Ovary (tissue), 9 donors: ENCODE data around the gene GJB5. TPM values are rescaled to one million over a fixed set of nuclear protein-coding genes. Genes with fewer than 3 reads are reported as not detected.

Experiments
- DNase-seq, 5 donors: peaks; one replicate each; pipeline ENCODE4 v3.0.0-alpha.2; 2019 to 2020
- H3K27ac ChIP-seq, 2 donors: fragments of 200-600 bp; one replicate each; pipeline versions ENCODE4 v1.5.1 to v1.8.0; 2019 to 2022
- H3K27me3 ChIP-seq: fragments of 200-600 bp; one replicate; pipeline ENCODE4 v1.8.0; 2022
- H3K36me3 ChIP-seq: fragments of 200-600 bp; sonication (generic); one replicate; pipeline ENCODE4 v1.5.1; 2019
- H3K4me1 ChIP-seq: one replicate; pipeline ENCODE4 v1.8.1; 2013; ENCODE audit warnings: mild to moderate bottlenecking, moderate library complexity; ENCODE audit not compliant: insufficient read depth
- H3K4me3 ChIP-seq: fragments of 200-600 bp; sonication (generic); one replicate; pipeline ENCODE4 v1.5.1; 2017
- H3K9me3 ChIP-seq, 2 donors: fragments of 200-600 bp in 1 of 2; sonication (generic) in 1 of 2; one replicate each; pipeline versions ENCODE4 v1.5.1 to v1.8.1; 2013 to 2019; ENCODE audit warnings: mild to moderate bottlenecking in 1 of 2, moderate library complexity in 1 of 2
- CTCF ChIP-seq, 3 donors: fragments of 450-650 bp in 2 of 3; fragments of 200-600 bp in 1 of 3; IDR thresholded peaks; one replicate each; pipeline versions ENCODE4 v1.5.1 to v1.8.0; 2016 to 2022; ENCODE audit warnings: antibody characterized with exemption in 3 of 3, mild to moderate bottlenecking in 1 of 3
- EP300 ChIP-seq: sonication (generic); formaldehyde crosslinking; IDR thresholded peaks from one replicate; pipeline ENCODE4 v1.6.1; 2017; ENCODE audit warnings: antibody characterized with exemption
- POLR2A ChIP-seq: fragments of 450-650 bp; IDR thresholded peaks from one replicate; pipeline ENCODE4 v1.6.1; 2017; ENCODE audit warnings: antibody characterized with exemption, mild to moderate bottlenecking, moderate library complexity
- WGBS, 3 donors: extraction: QIAGEN DNeasy Blood & Tissue Kit in 1 of 3; methylation state at CpG; one replicate each; pipeline versions ENCODE4 v1.1.5 to v1.1.7; 2013 to 2017; 5-methylcytosine and 5-hydroxymethylcytosine counted together
- intact Hi-C, 4 donors: fragments of 100-400 bp; cut with DNase I; formaldehyde crosslinking; loops; one replicate each; pipeline versions ENCODE4 v1.11.0 to v1.15.1; 2022 to 2023
- polyA plus RNA-seq, 2 donors: library from polyadenylated mRNA; stranded (reverse); fragments of 200-250 nt in 1 of 2; fragments of 350-450 nt in 1 of 2; fragmentation: Illumina TruSeq in 1 of 2; extraction: RNeasy Lipid Tissue Mini Kit (QIAGEN cat#74804) in 1 of 2; gene quantifications; one replicate each; pipeline ENCODE4 v1.2.3, GENCODE V29; 2013 to 2014
- total RNA-seq, 7 donors: library from RNA; depleted of rRNA in 2 of 7; stranded (reverse); fragments of >200 nt in 2 of 7; fragmentation: NEBNext Ultra II Directional in 3 of 7; extraction: Animal tissue kit (Norgen Biotek cat#: 25700) in 3 of 7; gene quantifications; one replicate each; pipeline versions ENCODE4 v1.1.0 to v1.2.4, GENCODE V29; 2016 to 2023
- donor health status: DM: no; HTN: no; CAD: no; lungs with moderate emphysema.
- donor health status: DM: no; HTN: no; CAD: no.
- donor health status: Bipolar disorder and iron deficiency.
- donor health status: DM: yes; HTN: yes; CAD: no.
- donor health status: DM: no; HTN: no; CAD: no.
- donor health status: DM: yes; HTN: yes; CAD: no.

The GJB5 gene
- total and polyA plus RNA-seq, 9 donors, result not detected

DNA sequence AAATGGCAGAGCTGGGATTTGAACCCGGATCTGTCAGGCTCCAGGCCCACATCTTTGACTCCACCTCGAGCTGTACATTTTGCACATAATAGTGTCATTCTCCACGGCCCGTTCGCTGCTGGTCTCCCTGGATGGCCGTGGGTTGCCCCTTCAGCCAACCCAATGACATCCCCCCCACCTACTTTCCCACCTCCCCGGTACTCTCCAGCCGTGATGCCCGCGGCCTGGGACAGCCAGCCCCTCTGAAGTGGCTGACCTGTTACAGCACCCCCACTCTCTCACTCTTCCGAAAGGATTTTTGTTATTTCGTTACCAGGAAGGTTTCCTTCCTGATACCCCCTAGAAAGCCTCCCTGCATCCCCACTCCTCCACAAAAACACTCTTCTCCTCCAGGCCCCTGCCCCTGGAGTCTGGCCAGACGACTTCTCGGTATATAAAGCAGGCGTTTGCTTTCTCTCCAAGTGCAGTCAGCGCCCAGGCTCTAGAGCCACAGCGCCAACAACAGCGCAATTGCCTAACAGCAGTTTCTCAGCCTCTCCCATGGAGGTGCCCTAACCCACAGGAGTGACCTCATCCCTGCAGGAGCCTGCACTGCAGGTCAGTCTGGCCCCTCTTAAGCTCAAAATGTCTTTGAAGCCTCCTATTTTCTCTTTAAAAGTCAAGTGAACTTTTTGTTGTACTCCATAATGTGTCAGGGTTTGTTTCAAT is 14.5 kb upstream of the GJB5 start:
- Histone ChIP-seq H3K27me3 (no peaks in the 10 kb centered on the region), H3K4me3 (no peak overlapping the region), H3K27ac (no peak overlapping the region), H3K4me1 (no peaks in the 10 kb centered on the region), H3K36me3 (no peaks in the 10 kb centered on the region), H3K9me3 (no peaks in the 10 kb centered on the region)
- no peak for DNase-seq
- WGBS, 3 donors, result 29 to 43% (median 32%) methylated on average over 18 of the region's 18 CpGs
- intact Hi-C loops, result loop anchor here in 2 of 4 donors (10.0 kb wide), 1 partner anchor 1106 kb away; no protein-coding TSS in a partner anchor
- TF ChIP-seq CTCF (IDR thresholded peaks at IDR 0.05) (no peak), POLR2A (no peak)

- DNase-seq, result peak; percentile 32 to 80 (median 69)
- WGBS, 3 donors, result 9 to 12% (median 12%) methylated on average over 16 of the region's 16 CpGs
- no peak for TF ChIP-seq POLR2A
- TF ChIP-seq CTCF (IDR thresholded peaks at IDR 0.05), result peak; percentile 50 to 72 (median 71)
- Histone ChIP-seq H3K27ac (no peak overlapping the region), H3K36me3 (no peaks in the 10 kb centered on the region), H3K9me3 (no peaks in the 10 kb centered on the region), H3K4me1 (no peaks in the 10 kb centered on the region), H3K4me3 (no peak overlapping the region), H3K27me3 (no peaks in the 10 kb centered on the region)
- intact Hi-C loops, result loop anchor here in 2 of 4 donors (10.0 kb wide), 1 partner anchor 1108 kb away; no protein-coding TSS in a partner anchor
Observed at GRCh38 chr1:34742667-34743270, 12.1 kb upstream of the GJB5 start.

DNA sequence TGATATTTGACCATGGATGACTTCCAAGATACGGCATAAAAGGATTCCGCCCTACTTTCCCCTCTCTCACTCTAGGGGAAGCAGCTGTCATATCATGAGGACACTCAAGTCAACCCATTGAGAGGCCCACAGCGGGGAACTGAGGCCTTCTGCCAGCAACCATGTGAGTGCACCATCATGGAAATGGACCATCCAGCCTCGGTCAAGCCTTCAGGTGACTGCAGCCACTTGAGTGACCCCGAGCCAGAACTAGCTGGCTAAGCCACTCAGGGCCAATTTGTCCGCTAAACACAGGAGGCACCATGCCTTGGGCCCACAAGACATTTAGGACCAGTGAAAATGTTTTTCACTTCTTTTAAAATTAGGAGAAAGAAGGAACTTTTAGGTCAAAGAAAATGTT is 11.1 kb upstream of the GJB5 start:
- no peak for DNase-seq
- H3K9me3 ChIP-seq, result no peaks in the 10 kb centered on the region
- H3K4me3 ChIP-seq, result no peak overlapping the region
- intact Hi-C loops, result loop anchor here in 2 of 4 donors (10.0 kb wide), 1 partner anchor 1109 kb away; no protein-coding TSS in a partner anchor
- TF ChIP-seq EP300, result no peak
- 77 to 86% (median 80%) methylated on average over 6 of the region's 6 CpGs for WGBS, 3 donors
- no peaks in the 10 kb centered on the region for H3K27me3 ChIP-seq
- H3K36me3 ChIP-seq, result no peaks in the 10 kb centered on the region
- H3K27ac ChIP-seq, result no peak overlapping the region
- no peaks in the 10 kb centered on the region for H3K4me1 ChIP-seq

- no peaks in the 10 kb centered on the region for H3K27me3 ChIP-seq
- H3K36me3 ChIP-seq, result no peaks in the 10 kb centered on the region
- WGBS, 3 donors, result 69 to 81% (median 71%) methylated on average over 3 of the region's 3 CpGs
- no peaks in the 10 kb centered on the region for H3K4me1 ChIP-seq
- H3K27ac ChIP-seq, result no peak overlapping the region
- H3K4me3 ChIP-seq, result no peak overlapping the region
- DNase-seq, result no peak
- H3K9me3 ChIP-seq, result no peaks in the 10 kb centered on the region
- TF ChIP-seq POLR2A, result no peak
- no peak for TF ChIP-seq CTCF (IDR thresholded peaks at IDR 0.05)
- no peak for TF ChIP-seq EP300
- intact Hi-C loops, result loop anchor here in 2 of 4 donors (10.0 kb wide), 1 partner anchor 1110 kb away; no protein-coding TSS in a partner anchor
Observed at GRCh38 chr1:34744851-34745250, 10.0 kb upstream of the GJB5 start.

DNA sequence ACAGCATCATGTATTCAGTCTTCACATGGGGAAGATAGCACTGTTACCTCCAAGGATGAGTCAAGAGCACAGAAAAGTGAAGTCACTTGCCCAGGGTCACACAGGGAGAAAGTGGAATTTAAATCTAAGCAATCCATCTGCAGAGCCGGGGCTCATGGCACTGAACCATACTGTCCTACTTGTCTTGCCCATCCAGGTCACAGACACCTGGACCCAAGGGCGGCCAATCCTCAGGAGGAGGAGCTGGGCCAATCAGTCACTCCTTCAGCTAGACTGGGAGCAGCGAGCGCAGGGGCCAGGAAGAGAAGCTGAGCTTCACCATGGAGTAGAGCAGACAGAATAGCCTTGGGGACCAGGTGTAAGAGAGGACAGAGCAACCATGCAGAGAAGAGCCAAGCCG is 9.2 kb upstream of the GJB5 start:
- Histone ChIP-seq H3K36me3 (no peaks in the 10 kb centered on the region), H3K4me3 (no peak overlapping the region), H3K27ac (no peak overlapping the region), H3K4me1 (no peaks in the 10 kb centered on the region), H3K27me3 (no peaks in the 10 kb centered on the region), H3K9me3 (no peaks in the 10 kb centered on the region)
- TF ChIP-seq CTCF (IDR thresholded peaks at IDR 0.05) (no peak), EP300 (no peak), POLR2A (no peak)
- no peak for DNase-seq
- WGBS, 3 donors, result 67 to 77% (median 69%) methylated on average over 5 of the region's 5 CpGs
- intact Hi-C loops, result loop anchor here in 2 of 4 donors (10.0 kb wide), 1 partner anchor 1111 kb away; no protein-coding TSS in a partner anchor
